BE2C (cell line): ENCODE data around the gene PHKB.

Experiments used
- DNase-seq: peaks from one replicate; pipeline ENCODE4 v3.0.0-alpha.2; 2020
- H3K27me3 ChIP-seq: fragments of 250-450 bp; sonication (Bioruptor Pico); 2 replicates; pipeline ENCODE4 v1.5.1; 2020; ENCODE audit warnings: mild to moderate bottlenecking
- H3K36me3 ChIP-seq: fragments of 250-450 bp; sonication (Bioruptor Pico); 2 replicates; pipeline ENCODE4 v1.5.1; 2020; ENCODE audit warnings: mild to moderate bottlenecking
- H3K4me1 ChIP-seq: fragments of 250-450 bp; sonication (Bioruptor Pico); 2 replicates; pipeline ENCODE4 v1.5.1; 2020
- H3K4me3 ChIP-seq: 2 replicates; pipeline ENCODE4 v1.5.1; 2011; ENCODE audit warnings: low read depth, low read length
- H3K9me3 ChIP-seq: fragments of 250-450 bp; sonication (Bioruptor Pico); 2 replicates; pipeline ENCODE4 v1.5.1; 2020
- CTCF ChIP-seq: IDR thresholded peaks from 2 replicates; pipeline ENCODE4 v1.5.1; 2012; ENCODE audit warnings: mild to moderate bottlenecking, low read depth, low read length

Gene PHKB

GRCh38 chr16:47571711-47572110 lies 110.6 kb downstream of the PHKB start:
- DNase-seq = no peak
- H3K4me1 ChIP-seq = no peaks in the 10 kb centered on the region
- no peaks in the 10 kb centered on the region for H3K36me3 ChIP-seq
- no peak overlapping the region for H3K4me3 ChIP-seq
- H3K27me3 ChIP-seq = no peaks in the 10 kb centered on the region
- H3K9me3 ChIP-seq = no peaks in the 10 kb centered on the region
- no peak for TF ChIP-seq CTCF

GRCh38 chr16:47574091-47575054 lies 113.2 kb downstream of the PHKB start:
- Histone ChIP-seq H3K9me3 (no peaks in the 10 kb centered on the region), H3K27me3 (no peaks in the 10 kb centered on the region), H3K4me3 (no peak overlapping the region), H3K36me3 (no peaks in the 10 kb centered on the region), H3K4me1 (no peaks in the 10 kb centered on the region)
- no peak for TF ChIP-seq CTCF
- no peak for DNase-seq

GRCh38 chr16:47577029-47577428 lies 115.9 kb downstream of the PHKB start:
- no peaks in the 10 kb centered on the region for H3K9me3 ChIP-seq
- DNase-seq = no peak
- no peak for TF ChIP-seq CTCF
- H3K36me3 ChIP-seq = no peaks in the 10 kb centered on the region
- H3K4me1 ChIP-seq = no peaks in the 10 kb centered on the region
- no peaks in the 10 kb centered on the region for H3K27me3 ChIP-seq
- H3K4me3 ChIP-seq = no peak overlapping the region

GRCh38 chr16:47578033-47578432 lies 116.9 kb downstream of the PHKB start:
- no peak for DNase-seq
- Histone ChIP-seq H3K9me3 (no peaks in the 10 kb centered on the region), H3K4me1 (no peaks in the 10 kb centered on the region), H3K27me3 (no peaks in the 10 kb centered on the region), H3K36me3 (no peaks in the 10 kb centered on the region), H3K4me3 (no peak overlapping the region)
- TF ChIP-seq CTCF = no peak

GRCh38 chr16:47578573-47578972 lies 117.4 kb downstream of the PHKB start:
- no peak overlapping the region for H3K4me3 ChIP-seq
- no peak for TF ChIP-seq CTCF
- H3K36me3 ChIP-seq = no peaks in the 10 kb centered on the region
- H3K4me1 ChIP-seq = no peaks in the 10 kb centered on the region
- DNase-seq = no peak
- H3K27me3 ChIP-seq = no peaks in the 10 kb centered on the region
- no peaks in the 10 kb centered on the region for H3K9me3 ChIP-seq

- TF ChIP-seq CTCF = peak; percentile 36; the same call in 1 of the 2 replicates
- H3K9me3 ChIP-seq = no peaks in the 10 kb centered on the region
- no peaks in the 10 kb centered on the region for H3K36me3 ChIP-seq
- DNase-seq = no peak
- no peaks in the 10 kb centered on the region for H3K4me1 ChIP-seq
- no peaks in the 10 kb centered on the region for H3K27me3 ChIP-seq
- no peak overlapping the region for H3K4me3 ChIP-seq
Measured at GRCh38 chr16:47581114-47581513, 120.0 kb downstream of the PHKB start.
